ELR (cell line): ENCODE data around the gene AHSG.
"Not testable (repeated sequence)": the region's sequence is repeated elsewhere in the genome, so short reads cannot be mapped to it uniquely, and the experiment has no call there.

Source experiments
- DNase-seq: peaks from one replicate; pipeline ENCODE4 v3.0.0-alpha.2; 2015; ENCODE audit warnings: low read depth

The AHSG gene

GRCh38 chr3:186618318-186618938 lies 5.6 kb downstream of the AHSG start:
- DNase-seq = no peak

GRCh38 chr3:186619787-186620212 lies 6.9 kb downstream of the AHSG start:
- DNase-seq = no peak

GRCh38 chr3:186620213-186621092 lies 7.6 kb downstream of the AHSG start:
- no peak for DNase-seq

GRCh38 chr3:186621894-186622650 lies 9.2 kb downstream of the AHSG start:
- no peak for DNase-seq

- no peak for DNase-seq
Observed at GRCh38 chr3:186622651-186623310, 9.9 kb downstream of the AHSG start.

- no peak for DNase-seq
Observed at GRCh38 chr3:186624598-186624997, 11.7 kb downstream of the AHSG start.

- DNase-seq = no peak
Observed at GRCh38 chr3:186625600-186626042, 12.8 kb downstream of the AHSG start.

- DNase-seq = no peak
Observed at GRCh38 chr3:186626254-186626847, 13.5 kb downstream of the AHSG start.

- no peak for DNase-seq
Observed at GRCh38 chr3:186627852-186628414, 15.1 kb downstream of the AHSG start.

GRCh38 chr3:186628756-186629155 lies 15.9 kb downstream of the AHSG start:
- no peak for DNase-seq

- DNase-seq = no peak
Observed at GRCh38 chr3:186630950-186631641, 18.2 kb downstream of the AHSG start.

- no peak for DNase-seq
Observed at GRCh38 chr3:186633481-186633880, 20.6 kb downstream of the AHSG start.

- DNase-seq = not testable (repeated sequence)
Observed at GRCh38 chr3:186634207-186634606, 21.3 kb downstream of the AHSG start.

- DNase-seq = no peak
Observed at GRCh38 chr3:186635532-186635931, 22.7 kb downstream of the AHSG start.

GRCh38 chr3:186636536-186636935 lies 23.7 kb downstream of the AHSG start:
- no peak for DNase-seq

GRCh38 chr3:186637686-186638085 lies 24.8 kb downstream of the AHSG start:
- no peak for DNase-seq

- no peak for DNase-seq
Observed at GRCh38 chr3:186638259-186638658, 25.4 kb downstream of the AHSG start.

- DNase-seq = no peak
Observed at GRCh38 chr3:186639778-186640472, 27.1 kb downstream of the AHSG start, which contains the start of gene FETUB. TSS of gene FETUB (plus strand) at chr3:186640399. CDS start at chr3:186640461, 62 bp downstream.

- DNase-seq = peak; percentile 56
Observed at GRCh38 chr3:186640473-186640818, 27.6 kb downstream of the AHSG start.

- no peak for DNase-seq
Observed at GRCh38 chr3:186640929-186641328, 28.1 kb downstream of the AHSG start.
